ENCODE measurements around the gene UBE2R2.

Gene UBE2R2

GRCh38 chr9:33881635-33882034, 64.7 kb downstream of the UBE2R2 start:
- no peak for DNase-seq (ENCODE audit: low read depth in 1 of 2, low spot score in 1 of 2)

- no peak for DNase-seq (ENCODE audit: low read depth in 1 of 2, low spot score in 1 of 2)
These were observed 68.1 kb downstream of the UBE2R2 start for GRCh38 chr9:33884856-33885701.

- DNase-seq (ENCODE audit: low read depth in 1 of 2, low spot score in 1 of 2): no peak
These were observed 69.0 kb downstream of the UBE2R2 start for GRCh38 chr9:33885948-33886347.

- DNase-seq (ENCODE audit: low read depth in 1 of 2, low spot score in 1 of 2): no peak
These were observed 76.9 kb downstream of the UBE2R2 start for GRCh38 chr9:33893861-33894260.

GRCh38 chr9:33894316-33894715, 77.4 kb downstream of the UBE2R2 start:
- DNase-seq (ENCODE audit: low read depth in 1 of 2, low spot score in 1 of 2): no peak

- DNase-seq (ENCODE audit: low read depth in 1 of 2, low spot score in 1 of 2): no peak
These were observed 86.3 kb downstream of the UBE2R2 start for GRCh38 chr9:33903157-33903780.

- DNase-seq (ENCODE audit: low read depth in 1 of 2, low spot score in 1 of 2): no peak
These were observed 88.2 kb downstream of the UBE2R2 start for GRCh38 chr9:33905137-33905536.

GRCh38 chr9:33906769-33907168, 89.8 kb downstream of the UBE2R2 start:
- no peak for DNase-seq (ENCODE audit: low read depth in 1 of 2, low spot score in 1 of 2)

GRCh38 chr9:33907347-33907746, 90.4 kb downstream of the UBE2R2 start:
- no peak for DNase-seq (ENCODE audit: low read depth in 1 of 2, low spot score in 1 of 2)

- DNase-seq (ENCODE audit: low read depth in 1 of 2, low spot score in 1 of 2): no peak
These were observed 91.2 kb downstream of the UBE2R2 start for GRCh38 chr9:33908114-33908513.

- no peak for DNase-seq (ENCODE audit: low read depth in 1 of 2, low spot score in 1 of 2)
These were observed 91.8 kb downstream of the UBE2R2 start for GRCh38 chr9:33908749-33909148.

GRCh38 chr9:33913541-33913940, 96.6 kb downstream of the UBE2R2 start:
- no peak for DNase-seq (ENCODE audit: low read depth in 1 of 2, low spot score in 1 of 2)

GRCh38 chr9:33914887-33915628, 98.1 kb downstream of the UBE2R2 start:
- no peak for DNase-seq (ENCODE audit: low read depth in 1 of 2, low spot score in 1 of 2)

- no peak for DNase-seq (ENCODE audit: low read depth in 1 of 2, low spot score in 1 of 2)
These were observed 100.1 kb downstream of the UBE2R2 start for GRCh38 chr9:33917036-33917435.

GRCh38 chr9:33919276-33919897, 102.4 kb downstream of the UBE2R2 start:
- no peak for DNase-seq (ENCODE audit: low read depth in 1 of 2, low spot score in 1 of 2)

GRCh38 chr9:33921967-33922895, 105.3 kb downstream of the UBE2R2 start:
- DNase-seq (ENCODE audit: low read depth in 1 of 2, low spot score in 1 of 2): no peak

- DNase-seq (ENCODE audit: low read depth in 1 of 2, low spot score in 1 of 2): no peak
These were observed 106.1 kb downstream of the UBE2R2 start for GRCh38 chr9:33923079-33923478.

GRCh38 chr9:33923998-33924701, 107.2 kb downstream of the UBE2R2 start:
- no peak for DNase-seq (ENCODE audit: low read depth in 1 of 2, low spot score in 1 of 2)

GRCh38 chr9:33924978-33925797, 108.2 kb downstream of the UBE2R2 start:
- no peak for DNase-seq (ENCODE audit: low read depth in 1 of 2, low spot score in 1 of 2)
